Skeletal muscle tissue (tissue), 4 donors: Measurements from ENCODE around the gene TGFB1I1. TPM values are rescaled to one million over a fixed set of nuclear protein-coding genes. Genes with fewer than 3 reads are reported as not detected.

Experiments used
- H3K27ac ChIP-seq: one replicate; pipeline ENCODE4 v1.7.0; 2013; ENCODE audit warnings: mild to moderate bottlenecking, low read depth, low read length, inconsistent platforms
- H3K27me3 ChIP-seq, 3 donors: one replicate each; pipeline ENCODE4 v1.7.0; 2013; ENCODE audit warnings: low read length in 3 of 3; ENCODE audit not compliant: control insufficient read depth in 3 of 3, insufficient read depth in 3 of 3
- H3K36me3 ChIP-seq, 3 donors: one replicate each; pipeline ENCODE4 v1.7.0; 2013; ENCODE audit warnings: low read length in 3 of 3; ENCODE audit not compliant: control insufficient read depth in 3 of 3, insufficient read depth in 3 of 3
- H3K4me1 ChIP-seq, 3 donors: one replicate each; pipeline ENCODE4 v1.7.0; 2013; ENCODE audit warnings: low read length in 3 of 3, mild to moderate bottlenecking in 3 of 3; ENCODE audit not compliant: control insufficient read depth in 3 of 3, insufficient read depth in 3 of 3
- H3K4me3 ChIP-seq, 3 donors: one replicate each; pipeline ENCODE4 v1.7.0; 2013; ENCODE audit warnings: low read length in 3 of 3
- H3K9ac ChIP-seq, 3 donors: one replicate each; pipeline ENCODE4 v1.7.0; 2013; ENCODE audit warnings: low read length in 3 of 3, mild to moderate bottlenecking in 3 of 3, moderate library complexity in 2 of 3, low read depth in 1 of 3
- H3K9me3 ChIP-seq, 3 donors: one replicate each; pipeline ENCODE4 v1.7.0; 2013; ENCODE audit warnings: low read length in 3 of 3; ENCODE audit not compliant: control insufficient read depth in 3 of 3
- total RNA-seq: library from RNA; depleted of rRNA; stranded (reverse); fragments of >200 nt; gene quantifications from one replicate; pipeline ENCODE4 v1.2.3, GENCODE V29; 2014
- donor health status: Osteomylitis.

The TGFB1I1 gene
- 30.8 TPM for total RNA-seq

GRCh38 chr16:31471875-31472708 is at the start of gene TGFB1I1:
Gene TGFB1I1 (plus strand): TSS chr16:31472152. CDS start chr16:31472189, 37 bp downstream.
- Histone ChIP-seq H3K36me3 (peaks cover 4 to 11% (median 7%) of the 10 kb centered on the region in 3 donors), H3K9me3 (no peaks in the 10 kb centered on the region), H3K27ac (peak within 1 kb of the TSS; percentile 83), H3K9ac (peak within 1 kb of the TSS; percentile 70 to 83 (median 74)), H3K4me3 (peak within 1 kb of the TSS; percentile 68 to 71 (median 70)), H3K27me3 (peaks cover 8 to 27% (median 10%) of the 10 kb centered on the region in 3 donors), H3K4me1 (peaks cover 16 to 18% (median 17%) of the 10 kb centered on the region in 3 donors)

- H3K4me3 ChIP-seq: no peak overlapping the region
- peak overlapping the region in 1 of 3 donors; percentile 66 for H3K9ac ChIP-seq
- peak overlapping the region; percentile 47 for H3K27ac ChIP-seq
These were observed 48.7 kb upstream of the TGFB1I1 start for GRCh38 chr16:31423241-31423640.

GRCh38 chr16:31423801-31424200 is 48.2 kb upstream of the TGFB1I1 start:
- Histone ChIP-seq H3K4me3 (no peak overlapping the region), H3K27ac (peak overlapping the region; percentile 47), H3K27me3 (peaks cover 0 to 3% (median 2%) of the 10 kb centered on the region in 3 donors), H3K9ac (peak overlapping the region in 1 of 3 donors; percentile 66), H3K9me3 (no peaks in the 10 kb centered on the region), H3K36me3 (peaks cover 9 to 14% (median 13%) of the 10 kb centered on the region in 3 donors), H3K4me1 (peaks cover 19 to 51% (median 27%) of the 10 kb centered on the region in 3 donors)

More at GRCh38 chr16:31423241-31423640, 48.7 kb upstream of the TGFB1I1 start:
- Histone ChIP-seq H3K9me3 (no peaks in the 10 kb centered on the region), H3K36me3 (peaks cover 9 to 14% (median 13%) of the 10 kb centered on the region in 3 donors), H3K4me1 (peaks cover 15 to 48% (median 23%) of the 10 kb centered on the region in 3 donors), H3K27me3 (peaks cover 0 to 3% (median 2%) of the 10 kb centered on the region in 3 donors)

GRCh38 chr16:31427441-31428278 is 44.3 kb upstream of the TGFB1I1 start:
- peak overlapping the region; percentile 88 to 98 (median 95) for H3K9ac ChIP-seq
- H3K9me3 ChIP-seq: no peaks in the 10 kb centered on the region
- H3K4me1 ChIP-seq: peaks cover 42 to 72% (median 51%) of the 10 kb centered on the region in 3 donors
- peak overlapping the region; percentile 69 to 87 (median 83) for H3K4me3 ChIP-seq
- peaks cover 9 to 14% (median 13%) of the 10 kb centered on the region in 3 donors for H3K36me3 ChIP-seq
- peak overlapping the region; percentile 99 for H3K27ac ChIP-seq
- H3K27me3 ChIP-seq: peaks cover 0 to 3% (median 0%) of the 10 kb centered on the region in 3 donors

GRCh38 chr16:31428279-31428597 is 43.7 kb upstream of the TGFB1I1 start, which contains the start of gene COX6A2:
Gene COX6A2 (minus strand): TSS chr16:31428360. CDS start chr16:31428325, 35 bp downstream.
- peak within 1 kb of the TSS; percentile 99 for H3K27ac ChIP-seq
- H3K36me3 ChIP-seq: peaks cover 9 to 14% (median 13%) of the 10 kb centered on the region in 3 donors
- peak within 1 kb of the TSS; percentile 88 to 98 (median 95) for H3K9ac ChIP-seq
- H3K27me3 ChIP-seq: peaks cover 0 to 3% (median 0%) of the 10 kb centered on the region in 3 donors
- peaks cover 41 to 72% (median 56%) of the 10 kb centered on the region in 3 donors for H3K4me1 ChIP-seq
- no peaks in the 10 kb centered on the region for H3K9me3 ChIP-seq
- H3K4me3 ChIP-seq: peak within 1 kb of the TSS; percentile 69 to 87 (median 83)

- Histone ChIP-seq H3K4me3 (peak overlapping the region; percentile 45 to 87 (median 80)), H3K27ac (peak overlapping the region; percentile 99)
These were observed 43.2 kb upstream of the TGFB1I1 start for GRCh38 chr16:31428638-31429247.

GRCh38 chr16:31429314-31429713 is 42.6 kb upstream of the TGFB1I1 start:
- peak overlapping the region; percentile 88 to 98 (median 95) for H3K9ac ChIP-seq
- H3K27me3 ChIP-seq: no peaks in the 10 kb centered on the region
- peaks cover 43 to 70% (median 54%) of the 10 kb centered on the region in 3 donors for H3K4me1 ChIP-seq
- peaks cover 9 to 14% (median 13%) of the 10 kb centered on the region in 3 donors for H3K36me3 ChIP-seq
- peak overlapping the region; percentile 99 for H3K27ac ChIP-seq
- peak overlapping the region; percentile 45 to 87 (median 80) for H3K4me3 ChIP-seq
- H3K9me3 ChIP-seq: no peaks in the 10 kb centered on the region

More at GRCh38 chr16:31428638-31429247, 43.2 kb upstream of the TGFB1I1 start:
- H3K4me1 ChIP-seq: peaks cover 42 to 72% (median 56%) of the 10 kb centered on the region in 3 donors
- no peaks in the 10 kb centered on the region for H3K9me3 ChIP-seq
- H3K9ac ChIP-seq: peak overlapping the region; percentile 88 to 98 (median 95)
- H3K27me3 ChIP-seq: peaks cover 0 to 3% (median 0%) of the 10 kb centered on the region in 3 donors
- peaks cover 9 to 14% (median 13%) of the 10 kb centered on the region in 3 donors for H3K36me3 ChIP-seq

- Histone ChIP-seq H3K9me3 (no peaks in the 10 kb centered on the region), H3K27ac (peak overlapping the region; percentile 99), H3K27me3 (no peaks in the 10 kb centered on the region), H3K36me3 (peaks cover 9 to 14% (median 13%) of the 10 kb centered on the region in 3 donors), H3K4me1 (peaks cover 43 to 66% (median 53%) of the 10 kb centered on the region in 3 donors), H3K4me3 (no peak overlapping the region), H3K9ac (peak overlapping the region; percentile 45 to 98 (median 88))
These were observed 42.2 kb upstream of the TGFB1I1 start for GRCh38 chr16:31429796-31430195.
